ENCODE results near the gene SLC16A13.

Gene SLC16A13

GRCh38 chr17:7029096-7029495 is 6.7 kb upstream of the SLC16A13 start:
- TF ChIP-seq CTCF (IDR thresholded peaks at IDR 0.05; ENCODE audit: low read depth, low read length), result no peak
- no peak overlapping the region for H3K4me3 ChIP-seq (ENCODE audit: low read depth, low read length)
- no peak for DNase-seq (ENCODE audit: low read depth, low spot score)
- in situ Hi-C loops (cut with HindIII; ENCODE audit: low sequenced_read_pairs), result no loop called here

- H3K4me3 ChIP-seq (ENCODE audit: low read depth, low read length), result no peak overlapping the region
- in situ Hi-C loops (cut with HindIII; ENCODE audit: low sequenced_read_pairs), result no loop called here
Measured at GRCh38 chr17:7029659-7030058, 6.2 kb upstream of the SLC16A13 start.

GRCh38 chr17:7034955-7035590 is 742 bp upstream of the SLC16A13 start:
- peak overlapping the region; percentile 77 for H3K4me3 ChIP-seq (ENCODE audit: low read depth, low read length)
- DNase-seq (ENCODE audit: low read depth, low spot score), result no peak
- TF ChIP-seq CTCF (IDR thresholded peaks at IDR 0.05; ENCODE audit: low read depth, low read length), result no peak
- in situ Hi-C loops (cut with HindIII; ENCODE audit: low sequenced_read_pairs), result no loop called here

More at GRCh38 chr17:7029659-7030058, 6.2 kb upstream of the SLC16A13 start:
- no peak for TF ChIP-seq CTCF (IDR thresholded peaks at IDR 0.05; ENCODE audit: low read depth, low read length)
- DNase-seq (ENCODE audit: low read depth, low spot score), result no peak

- no peak overlapping the region for H3K4me3 ChIP-seq (ENCODE audit: low read depth, low read length)
- in situ Hi-C loops (cut with HindIII; ENCODE audit: low sequenced_read_pairs), result no loop called here
- no peak for DNase-seq (ENCODE audit: low read depth, low spot score)
- no peak for TF ChIP-seq CTCF (IDR thresholded peaks at IDR 0.05; ENCODE audit: low read depth, low read length)
Measured at GRCh38 chr17:7038025-7038862, 2.4 kb downstream of the SLC16A13 start.

- no peak for TF ChIP-seq CTCF (IDR thresholded peaks at IDR 0.05; ENCODE audit: low read depth, low read length)
- no peak for DNase-seq (ENCODE audit: low read depth, low spot score)
- no peak overlapping the region for H3K4me3 ChIP-seq (ENCODE audit: low read depth, low read length)
- in situ Hi-C loops (cut with HindIII; ENCODE audit: low sequenced_read_pairs), result no loop called here
Measured at GRCh38 chr17:7039832-7040231, 4.0 kb downstream of the SLC16A13 start.

GRCh38 chr17:7041607-7042500 is 6.0 kb downstream of the SLC16A13 start:
- no peak for DNase-seq (ENCODE audit: low read depth, low spot score)
- H3K4me3 ChIP-seq (ENCODE audit: low read depth, low read length), result no peak overlapping the region
- in situ Hi-C loops (cut with HindIII; ENCODE audit: low sequenced_read_pairs), result no loop called here
- TF ChIP-seq CTCF (IDR thresholded peaks at IDR 0.05; ENCODE audit: low read depth, low read length), result no peak

Data from astrocyte of the spinal cord (primary cell).